SW480 (cell line): Measurements from ENCODE around the gene NHERF1.

Source experiments
- DNase-seq: peaks from one replicate; pipeline ENCODE4 v3.0.0-alpha.2; 2016; ENCODE audit warnings: low spot score

NHERF1 gene

DNA sequence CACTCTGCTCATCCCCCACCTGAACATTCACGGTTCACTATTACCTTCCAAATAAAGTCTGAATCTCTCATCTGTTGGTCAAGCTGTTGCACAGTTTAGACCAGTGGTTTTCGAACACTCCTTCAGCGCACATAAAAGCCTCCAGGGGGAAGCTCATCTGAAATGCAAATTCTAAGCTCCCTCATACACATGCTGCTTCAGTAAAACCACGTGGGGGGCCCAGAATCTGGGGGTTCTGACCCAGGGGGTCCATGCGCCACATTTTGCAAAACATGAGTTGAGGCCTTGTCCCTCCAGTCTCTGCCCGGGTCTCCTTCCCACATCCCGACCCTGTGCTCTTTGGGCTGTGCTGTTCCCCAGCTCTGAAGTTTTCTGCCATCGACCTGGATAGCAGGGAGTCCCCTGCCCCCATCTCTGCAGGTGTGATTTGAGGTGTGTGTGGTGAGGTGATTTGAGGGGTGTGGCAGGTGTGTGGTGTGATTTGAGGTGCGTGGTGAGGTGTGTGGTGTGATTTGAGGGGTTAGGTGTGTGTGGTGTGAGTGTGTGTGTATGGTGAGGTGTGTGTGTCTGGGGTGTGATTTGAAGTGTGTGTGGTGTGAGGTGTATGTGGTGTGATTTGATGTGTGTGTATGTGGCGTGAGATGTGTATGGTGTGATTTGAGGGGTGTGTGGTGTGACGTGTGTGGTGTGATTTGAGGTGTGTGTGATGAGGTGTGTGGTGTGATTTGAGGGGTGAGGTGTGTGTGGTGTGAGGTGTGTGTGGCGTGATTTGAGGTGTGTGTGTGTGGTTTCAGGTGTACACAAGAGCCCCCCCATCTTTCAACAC lies 16.2 kb upstream of the NHERF1 start:
- DNase-seq = no peak

DNA sequence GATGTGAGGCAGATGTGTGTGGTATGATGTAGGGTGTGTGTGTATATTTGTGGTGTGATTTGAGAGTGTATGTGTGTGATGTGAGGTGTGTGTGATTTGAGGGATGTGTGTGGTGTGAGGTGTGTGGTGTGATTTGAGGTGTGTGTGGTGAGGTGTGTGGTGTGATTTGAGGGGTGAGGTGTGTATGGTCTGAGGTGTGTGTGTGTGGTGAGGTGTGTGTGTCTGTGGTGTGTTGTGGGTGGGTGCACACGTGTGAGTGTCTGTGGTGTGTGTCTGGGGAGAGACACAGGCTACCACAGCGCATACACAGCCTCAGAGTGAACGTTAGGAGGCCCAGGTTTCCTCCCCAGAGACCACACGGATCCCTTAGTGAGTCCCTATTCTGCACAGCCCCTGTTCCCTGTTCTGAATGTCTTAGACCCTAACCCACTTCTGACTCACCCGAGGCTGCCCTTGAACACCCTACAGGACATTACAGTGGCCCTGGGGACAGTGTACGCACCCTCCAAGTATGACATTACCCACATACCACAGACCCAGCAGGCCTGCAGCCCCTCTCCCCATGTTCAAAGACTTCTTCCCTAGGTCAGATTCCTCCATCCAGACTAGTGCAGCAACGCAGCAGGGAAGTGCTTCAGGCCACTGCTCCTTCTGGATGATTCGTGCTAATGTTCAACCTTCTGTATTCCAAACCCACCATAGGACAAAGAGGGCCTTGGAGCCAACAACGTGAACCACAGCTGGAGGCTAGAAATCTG lies 14.9 kb upstream of the NHERF1 start:
- DNase-seq = no peak

DNA sequence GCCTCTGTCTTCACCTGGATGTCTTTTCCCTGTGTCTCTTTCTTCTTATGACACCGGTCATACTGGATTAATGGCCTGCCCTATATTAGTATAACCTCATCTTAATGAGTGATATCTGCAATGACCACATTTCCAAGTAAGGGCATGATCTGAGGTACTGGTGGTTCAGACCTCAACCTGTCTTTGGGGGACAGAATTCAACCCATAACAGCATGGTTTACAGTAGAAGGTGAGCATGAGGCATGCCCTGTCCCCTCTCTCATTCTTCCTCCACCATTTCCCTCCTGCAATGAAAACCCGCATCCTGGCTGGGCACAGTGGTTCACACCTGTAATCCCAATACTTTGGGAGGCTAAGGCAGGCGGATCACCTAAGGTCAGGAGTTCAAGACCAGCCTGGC lies 14.2 kb upstream of the NHERF1 start:
- DNase-seq = no peak

DNA sequence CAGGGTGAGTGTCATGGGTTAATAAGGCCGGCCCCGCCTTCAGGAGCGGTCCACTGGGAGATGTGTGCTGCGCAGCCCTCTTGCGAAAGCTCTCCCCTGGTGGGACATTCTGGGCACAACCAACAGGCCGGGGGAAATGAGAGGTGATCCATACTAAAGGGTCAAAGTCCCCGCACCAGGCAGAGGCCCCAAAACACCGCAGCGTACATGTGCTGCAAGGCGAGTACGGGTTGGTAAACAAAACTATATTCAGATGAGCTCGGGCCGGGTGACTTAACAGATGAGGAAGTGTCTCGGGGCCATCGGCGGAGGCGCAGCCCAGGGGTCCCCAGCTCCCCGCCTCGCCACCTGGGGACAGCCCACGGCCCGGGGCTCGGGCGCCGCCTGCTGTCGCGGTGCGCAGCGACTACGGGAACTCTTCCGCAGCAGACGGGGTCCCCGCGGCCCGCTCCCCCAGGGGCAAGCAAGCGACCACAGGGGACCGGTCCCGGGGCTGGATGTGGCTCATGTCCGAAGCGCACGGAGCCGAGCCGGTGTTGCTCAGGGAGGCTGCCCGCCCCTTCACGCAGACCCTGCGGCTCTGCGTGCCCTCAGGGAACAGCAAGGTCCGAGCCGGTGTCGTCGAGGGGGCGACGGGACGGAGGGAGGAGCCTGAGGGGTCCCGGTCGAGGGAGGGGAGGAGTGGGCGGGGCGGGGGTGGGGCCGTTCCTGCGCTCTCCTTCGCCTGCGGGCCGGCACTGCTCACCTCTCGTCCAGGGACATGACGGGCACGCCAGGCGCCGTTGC lies 11.7 kb upstream of the NHERF1 start, which contains the start of gene RAB37:
Gene RAB37, plus strand, starts transcription at position 744 of the 786 bp plus-strand sequence. Its CDS starts 17 bp downstream, at position 761.
- peak; percentile 90 for DNase-seq

DNA sequence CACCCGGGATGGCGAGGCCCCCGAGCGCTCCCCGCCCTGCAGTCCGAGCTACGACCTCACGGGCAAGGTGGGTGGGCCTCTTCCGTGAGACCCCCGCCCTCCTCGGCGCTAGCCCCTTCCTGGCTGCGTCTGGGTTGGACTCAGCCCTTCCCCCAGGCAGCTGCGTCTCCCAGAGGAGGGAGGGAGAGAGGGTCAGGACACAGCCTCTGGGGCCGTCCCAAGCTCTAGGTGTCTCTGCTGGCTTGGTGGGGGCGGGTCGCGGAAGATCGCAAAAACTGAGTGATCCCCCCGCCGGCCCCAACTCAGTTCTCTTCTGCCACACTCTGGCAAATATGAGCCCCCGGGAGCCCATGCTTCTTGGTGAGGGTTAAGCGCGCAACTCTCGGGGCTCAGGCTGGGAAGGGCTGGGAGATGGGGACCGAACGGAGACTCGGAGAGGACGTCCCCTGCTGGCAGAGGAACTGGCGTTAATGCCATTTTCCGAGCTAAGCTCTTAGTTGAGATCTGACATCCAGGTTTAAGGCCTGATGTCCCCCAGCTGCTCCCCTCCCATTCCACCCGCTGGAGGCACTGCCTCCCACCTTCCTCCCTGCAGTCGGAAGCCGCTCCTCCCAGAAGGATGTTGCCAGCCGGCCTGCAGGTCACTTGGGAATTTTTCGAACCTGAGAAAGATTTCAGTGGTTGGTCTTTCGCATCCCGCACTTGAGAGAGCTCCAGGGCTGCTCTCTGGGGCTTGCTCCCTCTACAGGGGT lies 11.0 kb upstream of the NHERF1 start:
- peak; percentile 72 for DNase-seq

DNA sequence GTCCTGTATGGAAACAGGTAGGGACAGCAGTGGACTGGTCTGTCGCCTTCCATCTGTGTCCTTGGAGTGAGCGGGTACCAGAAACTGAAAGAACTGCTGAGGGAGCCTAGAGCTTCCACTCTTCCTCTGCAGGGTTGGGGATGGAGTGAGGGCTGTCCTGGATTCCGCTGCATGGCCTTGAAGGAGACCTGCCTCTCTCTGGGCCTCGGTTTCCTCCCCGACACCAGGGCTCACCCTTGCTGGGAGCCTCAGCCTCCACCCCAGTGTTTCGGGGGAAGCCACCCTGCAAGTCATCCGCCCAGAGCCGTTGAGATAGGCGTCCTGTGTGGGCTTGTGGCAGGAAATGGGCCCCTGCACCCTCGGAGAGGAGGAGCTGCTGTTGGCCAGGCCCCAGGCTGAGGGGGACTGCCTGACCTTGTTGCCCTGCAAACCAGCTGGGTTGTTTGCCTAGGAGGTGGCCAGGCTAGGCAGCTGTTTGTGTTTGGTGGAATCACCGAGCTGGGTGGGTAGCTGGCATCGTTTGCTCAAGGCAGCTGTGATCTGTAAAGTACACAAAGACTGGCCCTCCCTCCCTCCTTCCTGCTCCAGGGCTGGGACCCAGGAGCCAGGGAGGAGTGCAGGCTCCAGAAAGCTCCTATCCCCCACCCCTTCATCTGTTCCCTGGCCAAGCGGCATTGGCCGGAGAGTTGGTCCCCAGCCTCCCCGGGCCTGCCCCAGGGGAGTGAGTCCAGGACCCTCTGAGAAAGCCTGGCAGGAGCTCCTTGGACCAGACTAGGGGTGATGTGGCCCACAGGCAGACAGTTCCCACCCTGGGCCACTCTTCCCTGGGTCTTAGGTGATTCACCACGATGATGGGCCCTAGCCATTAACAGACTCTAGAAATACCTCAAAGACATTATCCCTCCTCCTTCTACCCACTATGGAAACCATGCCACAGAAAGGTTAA lies 10.1 kb upstream of the NHERF1 start:
- no peak for DNase-seq

DNA sequence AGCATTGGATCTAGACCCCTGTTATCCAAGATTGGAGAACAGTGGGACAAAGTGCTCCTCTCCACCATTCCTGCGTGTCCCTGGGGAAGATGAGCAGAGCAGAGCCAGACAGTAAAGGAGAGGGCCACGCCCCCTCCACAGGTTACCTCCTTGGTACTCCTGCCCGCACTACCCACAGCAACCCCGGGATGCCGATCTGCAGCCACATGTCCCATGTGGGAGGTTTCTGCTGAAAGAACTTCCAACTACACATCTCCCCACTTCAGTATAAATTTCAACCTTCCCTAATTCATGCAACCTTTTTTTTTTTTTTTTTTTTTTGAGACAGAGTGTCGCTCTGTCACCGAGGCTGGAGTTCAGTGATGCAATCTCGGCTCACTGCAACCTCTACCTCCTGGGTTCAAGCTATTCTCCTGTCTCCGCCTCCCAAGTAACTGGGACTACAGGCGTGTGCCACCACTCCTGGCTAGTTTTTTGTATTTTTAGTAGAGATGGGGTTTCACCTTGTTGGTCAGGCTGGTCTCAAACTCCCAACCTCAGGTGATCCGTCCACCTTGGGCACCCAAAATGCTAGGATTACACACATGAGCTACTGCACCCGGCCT lies 9.1 kb upstream of the NHERF1 start:
- DNase-seq = no peak

DNA sequence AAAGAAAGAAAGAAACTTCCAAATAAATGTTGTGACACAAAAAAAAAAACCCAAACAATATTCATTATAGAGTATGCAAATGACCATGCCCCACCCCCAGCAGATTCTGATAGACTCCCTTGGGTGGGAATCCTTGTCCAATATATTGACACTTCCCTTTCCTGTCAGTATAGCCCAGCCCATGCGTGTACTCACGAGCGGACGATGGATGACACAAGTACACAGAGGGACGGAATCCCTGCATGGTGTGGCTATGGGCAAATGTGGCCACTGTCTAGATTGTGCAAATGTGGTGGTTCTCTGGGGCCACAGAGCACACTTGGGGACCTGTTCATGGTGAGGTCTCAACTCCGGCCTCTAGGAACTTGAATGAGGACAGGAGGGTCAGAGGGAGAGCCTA lies 8.3 kb upstream of the NHERF1 start:
- DNase-seq = no peak

DNA sequence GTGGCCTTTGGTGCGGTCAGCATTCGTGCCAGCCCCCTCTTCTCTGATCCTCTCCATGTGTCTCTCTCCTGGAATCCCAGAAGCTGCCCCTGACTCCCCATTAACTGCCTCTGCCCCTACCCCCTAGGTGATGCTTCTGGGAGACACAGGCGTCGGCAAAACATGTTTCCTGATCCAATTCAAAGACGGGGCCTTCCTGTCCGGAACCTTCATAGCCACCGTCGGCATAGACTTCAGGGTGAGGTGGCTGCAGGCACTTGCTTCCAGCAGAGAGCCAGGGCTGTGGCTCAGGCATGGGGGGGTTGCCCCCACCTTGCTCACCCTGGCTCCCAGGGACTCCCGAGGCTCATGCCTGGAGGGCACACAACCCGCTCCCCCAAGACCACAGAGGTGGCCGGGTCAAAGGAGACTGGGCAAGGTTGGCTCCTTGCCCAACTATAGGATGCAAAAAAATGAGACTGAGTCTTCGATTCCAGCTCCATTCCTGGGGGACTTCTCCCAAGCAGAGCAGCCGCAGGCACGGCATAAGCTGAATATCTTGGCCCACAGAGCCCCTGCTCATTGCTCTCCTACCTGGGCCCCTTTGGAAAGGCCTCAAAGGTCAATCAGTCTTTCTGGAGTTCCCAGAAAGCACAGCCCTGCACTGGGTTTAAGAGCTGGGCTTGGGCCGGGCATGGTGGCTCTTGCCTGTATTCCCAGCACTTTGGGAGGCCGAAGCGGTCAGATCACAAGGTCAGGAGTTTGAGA lies 7.6 kb upstream of the NHERF1 start:
- DNase-seq = no peak

DNA sequence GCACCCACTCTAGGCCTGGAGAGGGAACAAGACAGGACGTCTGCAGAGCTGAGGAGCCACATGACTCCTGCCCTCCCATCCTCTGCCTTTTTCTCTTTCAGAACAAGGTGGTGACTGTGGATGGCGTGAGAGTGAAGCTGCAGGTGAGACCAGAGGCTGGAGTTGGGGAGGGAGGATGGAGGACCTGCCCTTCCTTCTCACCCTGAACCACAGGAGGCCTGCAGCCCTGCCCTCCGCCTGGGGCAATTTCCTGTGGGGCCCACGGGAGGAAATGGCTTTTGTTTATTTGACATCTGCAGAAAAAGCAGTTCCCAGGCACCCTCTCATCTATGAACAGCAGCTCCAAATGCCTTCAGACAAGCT lies 6.3 kb upstream of the NHERF1 start:
- peak; percentile 44 for DNase-seq

DNA sequence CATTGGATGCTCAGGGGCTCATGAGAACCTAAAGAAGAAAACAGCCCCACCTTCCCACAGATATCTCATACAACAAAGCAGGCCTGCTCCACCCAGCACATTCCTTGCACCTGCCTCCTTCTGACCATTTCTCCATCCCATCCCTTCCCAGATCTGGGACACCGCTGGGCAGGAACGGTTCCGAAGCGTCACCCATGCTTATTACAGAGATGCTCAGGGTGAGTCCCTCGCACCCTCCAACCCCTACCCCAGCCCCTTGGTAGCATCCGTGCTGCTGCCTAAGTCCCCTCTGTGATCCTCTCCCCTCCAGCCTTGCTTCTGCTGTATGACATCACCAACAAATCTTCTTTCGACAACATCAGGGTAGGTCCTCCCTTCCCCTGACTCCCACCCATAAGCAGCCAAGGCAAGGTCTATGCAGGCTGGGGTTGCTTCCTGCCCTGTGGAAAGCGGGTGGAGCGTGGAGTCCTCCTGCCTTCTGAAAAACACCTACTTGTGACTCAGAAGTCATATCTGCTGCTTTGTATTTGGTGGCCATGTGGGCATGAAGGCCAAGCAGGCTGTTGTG lies 5.4 kb upstream of the NHERF1 start:
- no peak for DNase-seq

DNA sequence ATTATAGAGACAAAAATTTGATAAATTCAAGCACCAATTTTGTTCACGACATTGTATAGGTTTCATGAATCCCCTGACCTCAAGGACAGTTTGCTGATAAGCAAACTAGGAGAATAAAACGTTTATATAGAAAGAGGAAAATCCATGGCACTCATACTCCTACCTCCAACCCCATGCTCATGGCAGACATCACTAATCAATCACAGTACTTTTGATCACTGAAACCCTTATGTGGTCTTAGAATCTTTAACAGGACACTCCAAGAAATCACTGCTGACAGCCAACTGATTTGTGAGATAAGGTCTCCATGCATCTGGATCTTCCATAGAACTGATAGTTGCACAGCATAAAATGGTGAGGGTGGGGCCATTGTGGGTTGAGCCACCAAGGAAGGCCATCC lies 4.7 kb upstream of the NHERF1 start:
- DNase-seq = no peak

DNA sequence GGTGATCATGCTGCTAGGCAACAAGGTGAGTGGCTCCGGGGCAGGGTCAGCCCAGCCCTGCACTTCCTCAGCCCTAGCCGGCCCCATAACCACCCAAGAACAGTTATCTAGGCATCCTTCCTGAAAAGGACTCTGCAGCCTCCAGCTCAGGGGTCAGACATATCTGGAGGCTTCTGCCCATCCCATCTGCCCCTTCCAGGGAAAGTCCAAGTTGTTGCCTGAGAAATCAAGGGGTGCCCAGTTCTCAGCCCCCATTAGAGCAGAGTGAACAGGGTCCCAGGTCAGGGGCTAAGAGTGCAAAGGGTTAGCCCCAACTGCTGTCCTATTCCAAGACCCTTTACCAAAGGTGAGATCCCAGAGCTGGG lies 4.1 kb upstream of the NHERF1 start:
- no peak for DNase-seq

DNA sequence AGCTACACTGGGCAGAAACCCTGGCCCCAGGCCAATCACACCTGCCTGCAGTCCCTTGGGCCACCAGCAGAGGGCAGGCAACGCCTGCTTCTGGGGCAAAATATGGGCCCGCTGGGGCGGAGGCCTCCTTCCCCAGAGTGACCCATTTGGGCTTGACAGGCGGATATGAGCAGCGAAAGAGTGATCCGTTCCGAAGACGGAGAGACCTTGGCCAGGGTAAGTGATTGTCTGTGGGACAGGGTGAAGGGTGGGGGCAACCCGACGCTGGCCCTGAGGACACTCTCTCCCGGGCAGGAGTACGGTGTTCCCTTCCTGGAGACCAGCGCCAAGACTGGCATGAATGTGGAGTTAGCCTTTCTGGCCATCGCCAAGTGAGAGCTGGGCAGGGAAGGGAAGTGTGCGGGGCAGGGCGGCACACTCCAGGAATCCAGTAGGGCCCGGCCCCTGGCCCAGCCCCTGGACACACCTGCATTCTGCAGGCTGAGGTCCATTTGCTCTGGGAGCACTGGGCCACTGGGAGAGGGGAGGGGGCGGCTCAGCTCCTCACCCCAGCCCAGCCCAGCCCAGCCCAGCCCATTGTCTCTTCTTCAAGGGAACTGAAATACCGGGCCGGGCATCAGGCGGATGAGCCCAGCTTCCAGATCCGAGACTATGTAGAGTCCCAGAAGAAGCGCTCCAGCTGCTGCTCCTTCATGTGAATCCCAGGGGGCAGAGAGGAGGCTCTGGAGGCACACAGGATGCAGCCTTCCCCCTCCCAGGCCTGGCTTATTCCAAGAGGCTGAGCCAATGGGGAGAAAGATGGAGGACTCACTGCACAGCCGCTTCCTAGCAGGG lies 3.5 kb upstream of the NHERF1 start:
- DNase-seq = peak; percentile 61

DNA sequence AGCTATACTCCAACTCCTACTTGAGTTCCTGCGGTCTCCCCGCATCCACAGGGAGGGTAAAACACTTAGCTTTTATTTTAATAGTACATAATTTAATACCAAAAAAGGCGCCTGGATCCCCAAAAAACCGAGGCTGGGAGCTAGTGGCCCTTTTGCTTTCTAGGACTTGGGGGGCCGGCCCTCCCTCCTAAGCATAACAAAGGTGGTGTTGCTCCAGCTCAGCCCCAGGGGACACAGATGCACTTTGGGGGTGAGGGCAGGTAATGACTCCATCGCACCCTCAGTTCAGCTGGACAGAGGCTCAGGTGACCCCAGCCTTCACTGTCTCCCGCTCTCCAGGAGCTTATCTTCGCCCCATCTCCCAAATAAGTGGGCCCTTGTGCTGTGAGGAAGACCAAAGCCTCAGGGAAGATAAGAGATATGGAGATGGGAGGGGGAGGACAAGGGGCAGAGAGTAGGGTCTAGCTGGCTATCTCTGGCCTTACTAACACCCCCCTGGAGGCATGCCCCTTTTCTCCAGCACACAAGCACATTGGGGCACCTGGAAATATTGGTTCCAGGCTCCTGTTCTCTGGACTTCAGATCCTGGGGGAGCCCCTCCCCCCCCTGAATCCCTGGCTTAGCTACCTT lies 2.8 kb upstream of the NHERF1 start:
- DNase-seq = no peak

DNA sequence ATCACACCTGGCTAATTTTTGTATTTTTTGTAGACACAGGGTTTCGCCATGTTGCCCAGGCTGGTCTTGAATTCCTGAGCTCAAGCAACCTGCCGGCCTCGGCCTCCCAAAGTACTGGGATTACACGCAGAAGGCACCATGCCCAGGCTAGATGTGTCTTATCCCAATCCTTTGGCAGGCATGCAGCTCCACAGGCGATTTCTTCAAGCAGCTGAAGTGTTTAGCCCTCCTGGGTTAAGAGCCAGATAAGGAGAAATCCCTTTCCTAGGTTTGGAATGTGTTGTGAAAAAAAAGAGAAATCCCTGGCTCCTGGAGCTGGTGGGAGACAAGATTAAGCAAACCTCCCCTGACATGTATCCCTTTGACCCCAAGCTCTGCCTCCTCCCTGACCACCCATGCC lies 2.1 kb upstream of the NHERF1 start:
- DNase-seq = no peak

DNA sequence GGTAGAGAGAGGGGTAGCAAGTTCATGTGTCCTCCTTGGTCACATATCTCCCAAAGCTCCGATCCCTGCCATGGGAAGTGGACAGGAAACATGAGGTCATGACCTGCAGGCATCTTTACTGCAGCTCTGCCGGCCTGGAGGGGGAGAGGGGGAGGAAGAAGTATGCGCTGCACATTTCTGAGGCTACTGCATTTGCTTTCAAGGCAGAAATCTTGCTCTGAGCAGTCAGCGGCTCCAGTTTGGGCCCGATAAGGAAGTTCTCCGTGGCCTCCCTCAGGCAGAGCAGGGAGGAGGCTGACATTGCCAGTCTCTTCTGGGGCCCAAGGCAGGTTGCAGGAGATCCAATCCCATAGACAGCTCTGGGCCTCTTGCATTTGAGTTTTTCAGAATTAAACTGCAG lies 1.5 kb upstream of the NHERF1 start:
- DNase-seq = no peak

DNA sequence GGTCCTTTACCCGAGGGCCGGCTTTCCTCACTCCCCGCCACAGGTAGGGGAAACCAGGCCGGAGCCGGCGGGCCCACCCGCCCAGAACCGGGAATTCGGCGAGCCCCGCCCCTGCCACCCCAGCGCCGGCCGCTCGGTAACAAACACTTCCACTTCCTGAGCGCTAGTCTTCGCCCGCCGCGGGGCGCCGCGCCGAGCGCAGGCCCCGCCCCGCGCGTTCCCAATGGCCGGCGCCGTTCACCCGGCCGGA lies 224 bp upstream of the NHERF1 start:
- DNase-seq = no peak
